HepG2 (cell line): Measurements from ENCODE around the gene RCBTB2. TPM values are rescaled to one million over a fixed set of nuclear protein-coding genes. Genes with fewer than 3 reads are reported as not detected.

Source experiments
- ATAC-seq: fragments of 200-7000 bp; cut with Tn5 transposase; 3 replicates; pipeline ENCODE4 v1.9.1; 2020; ENCODE audit warnings: mild to moderate bottlenecking, moderate library complexity
- BruUV-seq: library from RNA; stranded (reverse); fragments of 400-500 nt; replicated peaks from 2 replicates; lab custom pipeline; 2021; lab: Mats Ljungman, UMichigan
- CTCF ChIA-PET: fragments of 300-600 bp; formaldehyde crosslinking; extraction: SDS; loops from one replicate; lab custom pipeline; 2021; ENCODE audit warnings: low total read pairs, inconsistent platforms, low intra/inter-chr PET ratio; lab: Yijun Ruan, JAX
- POLR2A ChIA-PET: fragments of 350-600 bp; sonication (Branson Sonifier 250); formaldehyde crosslinking; loops from one replicate; lab custom pipeline; 2020; ENCODE audit warnings: antibody characterized with exemption, inconsistent platforms; lab: Yijun Ruan, JAX
- DNase-seq: peaks from one replicate; pipeline ENCODE4 v3.0.0-alpha.2; 2015; ENCODE audit warnings: low spot score
- FAIRE-seq: peaks from 3 replicates; lab custom pipeline; 2011; peaks lifted over from hg19 to GRCh38; lab: Jason Lieb, UNC
- H2AFZ ChIP-seq: one replicate; pipeline ENCODE4 v1.6.1; 2011; ENCODE audit warnings: low read length, inconsistent platforms
- H3K27ac ChIP-seq: fragments of 300-600 bp; 3 replicates; pipeline ENCODE4 v1.8.0; 2011; ENCODE audit warnings: mixed run types, mild to moderate bottlenecking, mixed read lengths, low read length, inconsistent platforms; ENCODE audit not compliant: insufficient read depth; ENCODE audit errors: extremely low read length
- H3K27me3 ChIP-seq, 2 experiments: fragments of 200-600 bp in 1 of 2; 2 replicates in 1 of 2; 3 replicates in 1 of 2; pipeline versions ENCODE4 v1.6.0 to v1.8.0; 2011; ENCODE audit warnings: low read length in 2 of 2, mild to moderate bottlenecking in 2 of 2, moderate library complexity in 2 of 2, inconsistent platforms in 1 of 2; ENCODE audit not compliant: insufficient read depth in 2 of 2, control insufficient read depth in 1 of 2
- H3K36me3 ChIP-seq, 2 experiments: fragments of 200-600 bp in 1 of 2; replicated peaks in 1 of 2; 2 replicates in 1 of 2; 3 replicates in 1 of 2; pipeline versions ENCODE4 v1.5.1 to v1.8.0; 2011; ENCODE audit warnings: low read length in 2 of 2, inconsistent platforms in 1 of 2; ENCODE audit not compliant: insufficient read depth in 2 of 2, control insufficient read depth in 1 of 2
- H3K4me1 ChIP-seq: 2 replicates; pipeline ENCODE4 v1.5.1; 2012; ENCODE audit warnings: low read length, inconsistent platforms; ENCODE audit not compliant: insufficient read depth
- H3K4me2 ChIP-seq: 2 replicates; pipeline ENCODE4 v1.6.0; 2011; ENCODE audit warnings: low read depth, low read length, inconsistent platforms
- H3K4me3 ChIP-seq, 3 experiments: fragments of 200-600 bp in 1 of 3; sonication (generic), shearing (Covaris generic) in 1 of 3; replicated peaks in 1 of 3; 2 replicates each; pipeline ENCODE4 v1.5.1; 2011 to 2016; ENCODE audit warnings: low read length in 3 of 3, inconsistent platforms in 2 of 3, low read depth in 2 of 3, mild to moderate bottlenecking in 2 of 3, control low read depth in 1 of 3, mixed read lengths in 1 of 3; ENCODE audit not compliant: insufficient read depth in 1 of 3
- H3K79me2 ChIP-seq: one replicate; pipeline ENCODE4 v1.6.1; 2011; ENCODE audit warnings: low read length, inconsistent platforms; ENCODE audit not compliant: insufficient read depth
- H3K9ac ChIP-seq: 2 replicates; pipeline ENCODE4 v1.6.0; 2011; ENCODE audit warnings: mild to moderate bottlenecking, low read depth, low read length, inconsistent platforms; ENCODE audit not compliant: insufficient read depth
- H3K9me3 ChIP-seq: 2 replicates; pipeline ENCODE4 v1.5.1; 2012; ENCODE audit warnings: mild to moderate bottlenecking, low read length
- H4K20me1 ChIP-seq: 2 replicates; pipeline ENCODE4 v1.6.0; 2011; ENCODE audit warnings: inconsistent platforms, mild to moderate bottlenecking, low read length, moderate library complexity; ENCODE audit not compliant: insufficient read depth
- AHR ChIP-seq: IDR thresholded peaks from 2 replicates; pipeline ENCODE4 v1.6.1; 2018; ENCODE audit warnings: missing genetic modification reagents, missing compliant biosample characterization
- ATRX ChIP-seq: sonication (generic); formaldehyde crosslinking; IDR thresholded peaks from 2 replicates; pipeline ENCODE4 v1.4.0; 2020; ENCODE audit warnings: missing genetic modification reagents, borderline replicate concordance
- CBX1 ChIP-seq: IDR thresholded peaks from one replicate; pipeline ENCODE4 v1.6.1; 2016; ENCODE audit warnings: antibody characterized with exemption, low read depth
- FOXM1 ChIP-seq: sonication (generic); formaldehyde crosslinking; IDR thresholded peaks from 2 replicates; pipeline ENCODE4 v1.5.0; 2020; ENCODE audit warnings: missing genetic modification reagents
- HES4 ChIP-seq: sonication (generic); formaldehyde crosslinking; IDR thresholded peaks from 2 replicates; pipeline ENCODE4 v1.9.0; 2021; ENCODE audit warnings: mild to moderate bottlenecking, missing genetic modification reagents, borderline replicate concordance
- HMGA1 ChIP-seq: sonication (generic); formaldehyde crosslinking; conservative IDR thresholded peaks from 2 replicates; pipeline ENCODE4 v1.4.0; 2020; ENCODE audit warnings: missing genetic modification reagents
- KLF16 ChIP-seq, 2 experiments: sonication (generic) in 1 of 2; formaldehyde crosslinking in 1 of 2; IDR thresholded peaks; 2 replicates each; pipeline versions ENCODE4 v1.6.1 to v1.8.0; 2016 to 2023; ENCODE audit warnings: missing genetic modification reagents in 2 of 2, missing compliant biosample characterization in 1 of 2
- PPARG ChIP-seq: conservative IDR thresholded peaks from 2 replicates; pipeline ENCODE4 v1.6.1; 2016; ENCODE audit warnings: missing biosample characterization, missing genetic modification reagents
- SMARCE1 ChIP-seq: fragments of 450-650 bp; IDR thresholded peaks from 2 replicates; pipeline ENCODE4 v1.6.1; 2017; ENCODE audit warnings: borderline replicate concordance
- STAG1 ChIP-seq: sonication (generic); formaldehyde crosslinking; IDR thresholded peaks from 2 replicates; pipeline ENCODE4 v1.4.0; 2020; ENCODE audit warnings: missing genetic modification reagents
- ZNF362 ChIP-seq: sonication (generic); formaldehyde crosslinking; IDR thresholded peaks from 2 replicates; pipeline ENCODE4 v1.4.0; 2020; ENCODE audit warnings: missing genetic modification reagents, mild to moderate bottlenecking, borderline replicate concordance
- ZNF503 ChIP-seq: sonication (generic); formaldehyde crosslinking; IDR thresholded peaks from 2 replicates; pipeline ENCODE4 v1.4.0; 2020; ENCODE audit warnings: missing genetic modification reagents
- WGBS: methylation state at CpG from one replicate; pipeline ENCODE4 v1.1.6; 2017; ENCODE audit warnings: low lambda C conversion rate; 5-methylcytosine and 5-hydroxymethylcytosine counted together
- in situ Hi-C: cut with HindIII; loops from 2 replicates; pipeline ENCODE4 v1.10.0; 2017; ENCODE audit warnings: low pct_unique_long_range_greater_than_20kb; ENCODE audit not compliant: extremely low pct_ligation_motif_present
- intact Hi-C: fragments of 100-400 bp; cut with micrococcal nuclease; formaldehyde crosslinking; loops from one replicate; pipeline ENCODE4 v1.10.0; 2022; ENCODE audit not compliant: unreplicated experiment
- polyA plus RNA-seq, 8 experiments: library from polyadenylated mRNA; depleted of rRNA in 3 of 8; stranded (reverse) in 7 of 8; unstranded in 1 of 8; fragments of >200 nt; fragmentation: Illumina TruSeq in 4 of 8; extraction: Trizol in 4 of 8; gene quantifications; 2 replicates each; pipeline versions ENCODE4 v1.2.1 to v1.2.3, GENCODE V29; 2011 to 2016; ENCODE audit warnings: low read depth in 4 of 8, missing spikeins in 1 of 8, mixed read lengths in 1 of 8; ENCODE audit not compliant: insufficient read depth in 1 of 8
- total RNA-seq, 5 experiments: library from RNA; depleted of rRNA; stranded (reverse); fragments of >200 nt; fragmentation: Illumina TruSeq; extraction: Trizol; gene quantifications; 2 replicates each; pipeline ENCODE4 v1.2.3, GENCODE V29; 2016; ENCODE audit warnings: low read depth in 1 of 5
- TF ChIP-seq, protein P1 (sequence below): sonication (generic); formaldehyde crosslinking; IDR thresholded peaks from 2 replicates; pipeline ENCODE4 v1.4.0; 2020; ENCODE audit warnings: mild to moderate bottlenecking, missing genetic modification reagents
- TF ChIP-seq, protein P2 (sequence below): sonication (generic); formaldehyde crosslinking; IDR thresholded peaks from 2 replicates; pipeline ENCODE4 v1.5.0; 2020; ENCODE audit warnings: mild to moderate bottlenecking, missing genetic modification reagents, moderate library complexity
- TF ChIP-seq, protein P3 (sequence below): sonication (generic); formaldehyde crosslinking; IDR thresholded peaks from 2 replicates; pipeline ENCODE4 v1.5.1; 2020; ENCODE audit warnings: mild to moderate bottlenecking, moderate library complexity, missing genetic modification reagents

Gene RCBTB2
- total and polyA plus RNA-seq, 2 of the 13 experiments (the other 11 are each of a cell fraction or from before 2014, with no cell fraction given), result 1.9 to 2.7 TPM

GRCh38 chr13:48580896-48581295 is 48.0 kb upstream of the RCBTB2 start (continued):
- TF ChIP-seq, protein P1, sequence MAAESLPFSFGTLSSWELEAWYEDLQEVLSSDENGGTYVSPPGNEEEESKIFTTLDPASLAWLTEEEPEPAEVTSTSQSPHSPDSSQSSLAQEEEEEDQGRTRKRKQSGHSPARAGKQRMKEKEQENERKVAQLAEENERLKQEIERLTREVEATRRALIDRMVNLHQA (CRISPR knock-in tag), result no peak
- no peak for TF ChIP-seq HES4

- POLR2A ChIA-PET, result interaction anchor here (1.6 kb wide), 1 partner anchor 48 kb away, joined by 4 read pairs; no protein-coding TSS in a partner anchor
- no peak overlapping the region for H2AFZ ChIP-seq
- TF ChIP-seq ATRX (CRISPR knock-in tag) (no peak), ZNF503 (CRISPR knock-in tag) (no peak), STAG1 (peak; percentile 81), FOXM1 (CRISPR knock-in tag) (no peak), AHR (CRISPR knock-in tag) (no peak), CBX1 (no peak), PPARG (CRISPR knock-in tag) (0 out of 2 replicates have a peak, but pooled peaks have one; percentile 29), ZNF362 (CRISPR knock-in tag) (peak; percentile 80; the same call in 1 of the 2 replicates), SMARCE1 (no peak), KLF16 (CRISPR knock-in tag; IDR thresholded peaks at IDR 0.05) (no peak), HMGA1 (CRISPR knock-in tag) (no peak)
- TF ChIP-seq, protein P2, sequence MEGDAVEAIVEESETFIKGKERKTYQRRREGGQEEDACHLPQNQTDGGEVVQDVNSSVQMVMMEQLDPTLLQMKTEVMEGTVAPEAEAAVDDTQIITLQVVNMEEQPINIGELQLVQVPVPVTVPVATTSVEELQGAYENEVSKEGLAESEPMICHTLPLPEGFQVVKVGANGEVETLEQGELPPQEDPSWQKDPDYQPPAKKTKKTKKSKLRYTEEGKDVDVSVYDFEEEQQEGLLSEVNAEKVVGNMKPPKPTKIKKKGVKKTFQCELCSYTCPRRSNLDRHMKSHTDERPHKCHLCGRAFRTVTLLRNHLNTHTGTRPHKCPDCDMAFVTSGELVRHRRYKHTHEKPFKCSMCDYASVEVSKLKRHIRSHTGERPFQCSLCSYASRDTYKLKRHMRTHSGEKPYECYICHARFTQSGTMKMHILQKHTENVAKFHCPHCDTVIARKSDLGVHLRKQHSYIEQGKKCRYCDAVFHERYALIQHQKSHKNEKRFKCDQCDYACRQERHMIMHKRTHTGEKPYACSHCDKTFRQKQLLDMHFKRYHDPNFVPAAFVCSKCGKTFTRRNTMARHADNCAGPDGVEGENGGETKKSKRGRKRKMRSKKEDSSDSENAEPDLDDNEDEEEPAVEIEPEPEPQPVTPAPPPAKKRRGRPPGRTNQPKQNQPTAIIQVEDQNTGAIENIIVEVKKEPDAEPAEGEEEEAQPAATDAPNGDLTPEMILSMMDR (CRISPR knock-in tag), result peak; percentile 69
- TF ChIP-seq, protein P3, sequence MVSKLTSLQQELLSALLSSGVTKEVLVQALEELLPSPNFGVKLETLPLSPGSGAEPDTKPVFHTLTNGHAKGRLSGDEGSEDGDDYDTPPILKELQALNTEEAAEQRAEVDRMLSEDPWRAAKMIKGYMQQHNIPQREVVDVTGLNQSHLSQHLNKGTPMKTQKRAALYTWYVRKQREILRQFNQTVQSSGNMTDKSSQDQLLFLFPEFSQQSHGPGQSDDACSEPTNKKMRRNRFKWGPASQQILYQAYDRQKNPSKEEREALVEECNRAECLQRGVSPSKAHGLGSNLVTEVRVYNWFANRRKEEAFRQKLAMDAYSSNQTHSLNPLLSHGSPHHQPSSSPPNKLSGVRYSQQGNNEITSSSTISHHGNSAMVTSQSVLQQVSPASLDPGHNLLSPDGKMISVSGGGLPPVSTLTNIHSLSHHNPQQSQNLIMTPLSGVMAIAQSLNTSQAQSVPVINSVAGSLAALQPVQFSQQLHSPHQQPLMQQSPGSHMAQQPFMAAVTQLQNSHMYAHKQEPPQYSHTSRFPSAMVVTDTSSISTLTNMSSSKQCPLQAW (CRISPR knock-in tag), result no peak
These were observed 47.4 kb upstream of the RCBTB2 start for GRCh38 chr13:48580185-48580803.

More at GRCh38 chr13:48580185-48580803, 47.4 kb upstream of the RCBTB2 start:
- no TSS peak for BruUV-seq
- Histone ChIP-seq H3K9me3 (no peaks in the 10 kb centered on the region), H3K4me3 (no peak overlapping the region), H3K27ac (no peak overlapping the region), H3K4me2 (no peak overlapping the region), H3K9ac (no peak overlapping the region), H3K36me3 (no peaks in the 10 kb centered on the region), H3K79me2 (no peaks in the 10 kb centered on the region), H4K20me1 (no peaks in the 10 kb centered on the region), H3K27me3 (no peaks in the 10 kb centered on the region), H3K4me1 (peaks cover 83% of the 10 kb centered on the region)
- DNase-seq (peak; percentile 52), FAIRE-seq (peak; percentile 15), ATAC-seq (no peak; the same call in 2 of the 3 replicates)
- CTCF ChIA-PET, result interaction anchor here (1.1 to 1.7 kb wide), 3 partner anchors 189 to 454 kb away, joined by 4 to 18 read pairs (median 4); no protein-coding TSS in a partner anchor
- in situ Hi-C loops (loop anchor here (5.0 to 25.0 kb wide), 2 partner anchors 248 to 468 kb away; no protein-coding TSS in a partner anchor), intact Hi-C loops (loop anchor here (1.0 to 2.0 kb wide), 4 partner anchors 246 to 542 kb away; no protein-coding TSS in a partner anchor)
- WGBS, result 42% methylated on average over 8 of the region's 8 CpGs
